Measurements from ENCODE around the gene EPB41L4B.
"Not testable (repeated sequence)": the region's sequence is repeated elsewhere in the genome, so short reads cannot be mapped to it uniquely, and the experiment has no call there.

EPB41L4B gene

DNA sequence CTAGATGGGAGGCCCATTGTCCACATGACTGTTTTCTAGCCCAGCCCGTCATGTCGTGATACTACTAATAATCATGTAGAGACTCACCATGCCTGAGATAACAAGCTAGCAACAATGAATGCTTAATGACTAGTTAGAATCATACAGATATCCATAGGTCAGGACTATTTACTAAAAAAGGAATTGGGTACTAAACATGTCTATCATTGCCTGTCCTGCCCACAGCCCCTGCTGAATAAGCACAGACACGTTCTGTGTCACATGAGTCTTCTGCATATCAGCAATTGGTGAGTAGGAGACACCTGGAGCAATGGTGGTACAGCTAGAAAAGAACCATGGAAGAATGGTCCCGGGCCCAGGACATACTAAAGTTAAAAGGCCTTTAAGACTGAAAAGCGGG is 171.8 kb downstream of the EPB41L4B start:
- H3K9ac ChIP-seq (ENCODE audit: low read length): no peak overlapping the region
- no peaks in the 10 kb centered on the region for H3K36me3 ChIP-seq (ENCODE audit: control insufficient read depth, low read depth, low read length)
- no peaks in the 10 kb centered on the region for H3K27me3 ChIP-seq (ENCODE audit: control insufficient read depth, insufficient read depth, low read length)
- no peak overlapping the region for H3K4me3 ChIP-seq (ENCODE audit: low read length)
- H3K4me1 ChIP-seq (ENCODE audit: control insufficient read depth, low read depth, low read length): no peaks in the 10 kb centered on the region
- no peak overlapping the region for H3K27ac ChIP-seq (ENCODE audit: low read length)
- H3K9me3 ChIP-seq (ENCODE audit: control insufficient read depth, low read depth, low read length): peaks cover 7% of the 10 kb centered on the region

DNA sequence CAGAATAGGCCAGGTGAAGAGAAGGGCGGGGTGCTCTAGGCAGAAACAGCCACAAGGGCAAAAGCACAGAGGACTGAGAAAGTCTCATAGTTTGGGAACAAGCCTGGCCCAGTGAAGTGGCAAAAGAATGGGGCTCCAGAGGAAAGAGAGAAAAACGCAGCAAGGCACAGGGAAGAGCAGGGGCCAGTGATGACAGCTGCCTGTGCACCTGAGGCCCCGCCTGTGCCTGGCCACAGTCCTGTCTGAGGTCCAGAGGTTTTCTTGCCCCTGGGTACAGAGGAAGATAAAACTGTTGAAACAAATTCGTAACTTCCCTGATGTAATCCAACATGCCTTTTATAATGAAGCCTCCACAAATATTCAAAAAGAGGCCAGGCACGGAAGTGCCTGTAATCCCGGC is 175.8 kb downstream of the EPB41L4B start:
- Histone ChIP-seq H3K9me3 (ENCODE audit: control insufficient read depth, low read depth, low read length) (no peaks in the 10 kb centered on the region), H3K4me1 (ENCODE audit: control insufficient read depth, low read depth, low read length) (no peaks in the 10 kb centered on the region), H3K36me3 (ENCODE audit: control insufficient read depth, low read depth, low read length) (no peaks in the 10 kb centered on the region), H3K27me3 (ENCODE audit: control insufficient read depth, insufficient read depth, low read length) (no peaks in the 10 kb centered on the region), H3K27ac (ENCODE audit: low read length) (no peak overlapping the region), H3K4me3 (ENCODE audit: low read length) (no peak overlapping the region), H3K9ac (ENCODE audit: low read length) (no peak overlapping the region)

DNA sequence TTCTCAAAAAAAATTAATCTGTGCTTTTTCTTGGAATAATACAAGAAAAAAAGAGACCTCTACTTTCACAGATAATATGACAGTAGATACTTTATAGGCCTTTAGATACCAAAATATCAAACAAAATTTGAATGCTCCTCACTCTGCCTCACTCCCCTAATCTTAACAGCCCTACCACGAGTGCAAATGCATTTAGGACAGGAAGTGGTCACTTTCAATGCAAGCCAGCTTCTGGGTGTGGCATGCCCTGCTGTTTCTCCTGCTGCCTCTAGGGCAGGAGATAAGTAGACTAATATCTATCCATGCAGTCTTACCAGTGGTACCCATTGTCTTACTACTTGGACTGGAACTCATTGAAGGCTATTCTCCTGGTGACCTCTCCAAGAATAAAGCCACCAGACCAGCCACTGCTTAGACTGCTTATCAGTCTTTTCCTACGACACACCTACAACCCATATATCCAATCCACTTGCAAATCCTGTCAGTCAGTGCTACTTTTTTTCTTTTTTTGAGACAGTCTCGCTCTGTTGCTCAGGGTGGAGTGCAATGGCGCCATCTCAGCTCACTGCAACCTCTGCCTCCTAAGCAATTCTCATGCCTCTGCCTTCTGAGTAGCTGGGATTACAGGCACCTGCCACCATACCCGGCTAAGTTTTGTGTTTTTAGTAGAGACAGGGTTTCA is 176.8 kb downstream of the EPB41L4B start:
- Histone ChIP-seq H3K36me3 (ENCODE audit: control insufficient read depth, low read depth, low read length) (no peaks in the 10 kb centered on the region), H3K9me3 (ENCODE audit: control insufficient read depth, low read depth, low read length) (no peaks in the 10 kb centered on the region), H3K9ac (ENCODE audit: low read length) (no peak overlapping the region), H3K27me3 (ENCODE audit: control insufficient read depth, insufficient read depth, low read length) (no peaks in the 10 kb centered on the region), H3K4me3 (ENCODE audit: low read length) (no peak overlapping the region), H3K4me1 (ENCODE audit: control insufficient read depth, low read depth, low read length) (no peaks in the 10 kb centered on the region), H3K27ac (ENCODE audit: low read length) (no peak overlapping the region)

DNA sequence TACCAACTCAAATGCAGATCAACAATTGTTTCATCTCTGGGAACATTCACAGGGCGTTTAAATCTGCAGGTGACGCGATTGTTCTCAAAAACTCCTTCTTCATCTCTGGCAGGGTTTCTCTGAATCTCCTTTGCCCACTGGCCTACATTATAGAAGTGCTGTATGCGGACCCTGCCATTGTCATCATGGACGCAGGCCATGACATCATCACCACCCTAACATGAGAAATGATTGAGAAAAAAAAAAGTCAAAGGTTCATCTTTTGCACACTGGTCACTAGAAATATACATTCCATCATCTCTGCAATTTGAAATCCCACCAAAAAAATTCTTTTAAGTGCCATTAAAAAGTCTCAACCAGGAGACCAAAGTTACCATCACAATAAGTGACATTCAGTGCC is 179.5 kb downstream of the EPB41L4B start:
- no peaks in the 10 kb centered on the region for H3K27me3 ChIP-seq (ENCODE audit: control insufficient read depth, insufficient read depth, low read length)
- no peak overlapping the region for H3K9ac ChIP-seq (ENCODE audit: low read length)
- H3K27ac ChIP-seq (ENCODE audit: low read length): no peak overlapping the region
- no peaks in the 10 kb centered on the region for H3K36me3 ChIP-seq (ENCODE audit: control insufficient read depth, low read depth, low read length)
- H3K4me3 ChIP-seq (ENCODE audit: low read length): no peak overlapping the region
- no peaks in the 10 kb centered on the region for H3K9me3 ChIP-seq (ENCODE audit: control insufficient read depth, low read depth, low read length)
- H3K4me1 ChIP-seq (ENCODE audit: control insufficient read depth, low read depth, low read length): no peaks in the 10 kb centered on the region

DNA sequence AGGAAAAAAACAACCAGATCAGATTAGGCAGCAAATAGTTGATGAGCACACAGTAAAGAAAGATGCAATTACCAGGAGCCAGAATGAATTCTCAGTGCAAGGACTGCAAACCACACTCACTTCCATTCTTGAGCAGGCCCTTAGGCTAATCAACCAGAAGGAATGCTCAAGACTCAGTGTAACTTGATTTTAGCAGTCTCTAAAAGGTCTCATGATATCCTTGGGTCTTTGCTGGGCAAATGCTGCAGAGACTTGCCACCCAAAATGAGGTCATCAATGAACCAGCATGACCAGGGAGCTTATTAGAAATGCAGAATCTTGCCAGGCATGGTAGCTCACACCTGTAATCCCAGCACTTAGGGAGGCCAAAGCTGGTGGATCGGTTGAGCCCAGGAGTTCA is 181.0 kb downstream of the EPB41L4B start:
- H3K4me3 ChIP-seq (ENCODE audit: low read length): no peak overlapping the region
- no peaks in the 10 kb centered on the region for H3K36me3 ChIP-seq (ENCODE audit: control insufficient read depth, low read depth, low read length)
- H3K4me1 ChIP-seq (ENCODE audit: control insufficient read depth, low read depth, low read length): no peaks in the 10 kb centered on the region
- no peaks in the 10 kb centered on the region for H3K27me3 ChIP-seq (ENCODE audit: control insufficient read depth, insufficient read depth, low read length)
- no peaks in the 10 kb centered on the region for H3K9me3 ChIP-seq (ENCODE audit: control insufficient read depth, low read depth, low read length)
- no peak overlapping the region for H3K27ac ChIP-seq (ENCODE audit: low read length)
- no peak overlapping the region for H3K9ac ChIP-seq (ENCODE audit: low read length)

DNA sequence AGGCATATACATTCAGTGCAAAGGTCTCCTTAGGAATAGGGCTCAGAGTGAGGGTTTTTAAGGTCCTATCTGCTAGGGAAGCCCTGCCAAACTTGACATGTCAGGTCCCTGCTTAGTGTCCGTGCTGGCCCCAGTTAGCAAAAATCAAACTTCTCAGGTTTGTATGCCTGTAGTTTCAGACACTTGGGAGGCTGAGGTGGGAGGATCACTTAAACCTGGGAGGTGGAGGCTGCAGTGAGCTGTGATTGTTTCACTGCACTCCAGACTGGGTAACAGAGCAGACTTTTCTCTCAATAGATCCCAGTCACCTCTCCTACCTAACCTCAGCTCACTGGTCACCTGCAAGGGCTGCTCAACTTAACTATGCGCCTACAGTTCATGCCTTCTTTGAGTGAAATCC is 182.4 kb downstream of the EPB41L4B start:
- Histone ChIP-seq H3K36me3 (ENCODE audit: control insufficient read depth, low read depth, low read length) (no peaks in the 10 kb centered on the region), H3K9ac (ENCODE audit: low read length) (no peak overlapping the region), H3K9me3 (ENCODE audit: control insufficient read depth, low read depth, low read length) (no peaks in the 10 kb centered on the region), H3K27ac (ENCODE audit: low read length) (no peak overlapping the region), H3K4me1 (ENCODE audit: control insufficient read depth, low read depth, low read length) (no peaks in the 10 kb centered on the region), H3K27me3 (ENCODE audit: control insufficient read depth, insufficient read depth, low read length) (no peaks in the 10 kb centered on the region), H3K4me3 (ENCODE audit: low read length) (no peak overlapping the region)

DNA sequence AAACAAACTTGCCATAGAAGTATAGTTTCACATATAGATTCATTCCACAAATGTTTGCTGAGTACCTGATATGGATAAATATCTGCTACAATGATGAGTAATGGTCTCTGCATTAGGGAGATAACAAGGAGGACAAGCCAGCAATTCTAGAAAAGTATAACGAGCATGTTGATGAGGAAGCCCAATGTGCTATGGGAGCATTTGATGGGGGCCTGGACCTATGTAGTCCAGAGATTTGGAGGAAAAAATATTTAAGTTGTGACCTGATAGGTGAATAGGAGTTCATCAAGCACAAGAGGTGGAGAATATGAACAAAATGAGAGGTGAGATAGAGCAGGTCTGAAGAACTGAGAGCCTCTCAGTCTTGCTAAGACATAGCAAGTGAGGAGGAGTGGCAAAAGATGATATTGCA is 186.7 kb downstream of the EPB41L4B start:
- no peaks in the 10 kb centered on the region for H3K27me3 ChIP-seq (ENCODE audit: control insufficient read depth, insufficient read depth, low read length)
- no peaks in the 10 kb centered on the region for H3K36me3 ChIP-seq (ENCODE audit: control insufficient read depth, low read depth, low read length)
- no peaks in the 10 kb centered on the region for H3K4me1 ChIP-seq (ENCODE audit: control insufficient read depth, low read depth, low read length)
- H3K4me3 ChIP-seq (ENCODE audit: low read length): no peak overlapping the region
- H3K9me3 ChIP-seq (ENCODE audit: control insufficient read depth, low read depth, low read length): no peaks in the 10 kb centered on the region
- no peak overlapping the region for H3K9ac ChIP-seq (ENCODE audit: low read length)
- no peak overlapping the region for H3K27ac ChIP-seq (ENCODE audit: low read length)

DNA sequence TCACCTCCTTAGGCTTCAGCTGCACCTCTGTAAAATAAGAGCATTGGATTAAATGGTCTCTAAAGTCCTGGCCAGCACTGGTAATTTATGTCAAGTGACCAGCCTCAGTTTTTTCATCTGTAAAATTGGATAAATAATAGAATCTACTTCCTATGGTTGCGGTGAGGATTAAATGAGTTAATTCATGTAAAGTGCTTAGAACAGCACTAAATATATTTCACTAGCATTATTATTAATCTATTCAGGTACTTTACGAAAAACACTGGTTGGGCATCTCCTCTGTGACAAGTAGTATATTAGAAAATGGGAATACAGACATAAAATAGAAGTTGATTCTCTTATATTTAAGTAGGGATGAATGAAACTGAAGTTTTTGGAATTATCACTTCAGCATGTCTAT is 187.3 kb downstream of the EPB41L4B start:
- Histone ChIP-seq H3K36me3 (ENCODE audit: control insufficient read depth, low read depth, low read length) (no peaks in the 10 kb centered on the region), H3K9ac (ENCODE audit: low read length) (no peak overlapping the region), H3K4me3 (ENCODE audit: low read length) (no peak overlapping the region), H3K9me3 (ENCODE audit: control insufficient read depth, low read depth, low read length) (no peaks in the 10 kb centered on the region), H3K27ac (ENCODE audit: low read length) (no peak overlapping the region), H3K27me3 (ENCODE audit: control insufficient read depth, insufficient read depth, low read length) (no peaks in the 10 kb centered on the region), H3K4me1 (ENCODE audit: control insufficient read depth, low read depth, low read length) (no peaks in the 10 kb centered on the region)

DNA sequence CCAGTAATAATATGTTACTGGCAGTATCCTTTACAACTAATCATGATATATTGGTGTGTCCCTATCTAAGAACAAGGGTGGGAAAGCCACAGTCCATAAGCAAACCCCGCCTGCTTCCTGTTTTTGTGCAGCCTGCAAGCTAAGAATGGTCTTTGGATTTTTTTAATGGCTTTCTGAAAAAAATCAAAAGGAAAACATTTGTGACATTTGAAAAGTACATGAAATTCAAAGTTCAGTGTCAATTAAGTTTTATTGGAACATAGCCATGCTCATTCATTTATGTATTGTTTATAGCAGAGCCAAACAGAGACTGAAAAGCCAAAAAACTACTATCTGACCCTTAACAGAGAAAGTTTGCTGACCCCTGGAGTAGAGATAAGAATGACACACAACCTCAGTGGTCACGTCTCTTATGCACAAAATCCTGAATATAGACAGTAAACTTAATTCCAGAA is 188.3 kb downstream of the EPB41L4B start:
- no peaks in the 10 kb centered on the region for H3K27me3 ChIP-seq (ENCODE audit: control insufficient read depth, insufficient read depth, low read length)
- H3K4me3 ChIP-seq (ENCODE audit: low read length): no peak overlapping the region
- no peak overlapping the region for H3K9ac ChIP-seq (ENCODE audit: low read length)
- H3K9me3 ChIP-seq (ENCODE audit: control insufficient read depth, low read depth, low read length): no peaks in the 10 kb centered on the region
- H3K4me1 ChIP-seq (ENCODE audit: control insufficient read depth, low read depth, low read length): no peaks in the 10 kb centered on the region
- H3K36me3 ChIP-seq (ENCODE audit: control insufficient read depth, low read depth, low read length): no peaks in the 10 kb centered on the region
- H3K27ac ChIP-seq (ENCODE audit: low read length): no peak overlapping the region

DNA sequence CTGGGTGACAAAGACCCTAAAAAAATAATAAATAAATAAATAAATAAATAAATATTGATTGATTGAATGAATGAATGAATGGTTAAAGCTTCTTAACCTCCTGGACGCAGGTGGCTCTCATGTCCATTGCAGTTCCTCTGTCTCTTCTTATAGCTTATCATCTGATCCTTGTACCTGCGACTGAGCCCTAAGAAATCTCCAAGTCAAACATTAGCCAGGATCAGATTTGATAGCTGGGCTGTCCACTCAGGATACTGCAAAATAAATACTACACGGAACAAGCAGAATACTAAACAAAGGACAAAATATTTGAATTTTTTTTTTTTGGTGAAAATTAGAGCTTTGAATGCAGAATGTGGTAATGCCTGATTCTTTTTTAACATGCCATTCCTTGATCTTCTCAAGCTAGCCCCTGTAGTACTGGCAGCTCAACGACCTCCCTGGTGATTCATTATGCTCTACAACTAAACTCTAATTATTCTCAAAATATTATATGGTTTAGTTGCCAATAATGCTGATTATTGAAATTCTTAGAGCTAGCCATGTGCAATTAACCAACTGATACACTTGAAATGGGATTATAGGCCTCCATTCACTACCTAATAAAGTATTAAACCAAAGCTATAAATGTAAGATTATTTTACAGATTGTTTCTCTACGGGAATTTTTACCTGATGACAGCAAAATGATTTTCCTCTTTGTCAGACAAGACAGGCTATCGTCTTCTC is 191.2 kb downstream of the EPB41L4B start:
- no peaks in the 10 kb centered on the region for H3K9me3 ChIP-seq (ENCODE audit: control insufficient read depth, low read depth, low read length)
- H3K27me3 ChIP-seq (ENCODE audit: control insufficient read depth, insufficient read depth, low read length): no peaks in the 10 kb centered on the region
- no peaks in the 10 kb centered on the region for H3K36me3 ChIP-seq (ENCODE audit: control insufficient read depth, low read depth, low read length)
- H3K9ac ChIP-seq (ENCODE audit: low read length): no peak overlapping the region
- H3K4me1 ChIP-seq (ENCODE audit: control insufficient read depth, low read depth, low read length): no peaks in the 10 kb centered on the region
- H3K4me3 ChIP-seq (ENCODE audit: low read length): no peak overlapping the region
- no peak overlapping the region for H3K27ac ChIP-seq (ENCODE audit: low read length)

DNA sequence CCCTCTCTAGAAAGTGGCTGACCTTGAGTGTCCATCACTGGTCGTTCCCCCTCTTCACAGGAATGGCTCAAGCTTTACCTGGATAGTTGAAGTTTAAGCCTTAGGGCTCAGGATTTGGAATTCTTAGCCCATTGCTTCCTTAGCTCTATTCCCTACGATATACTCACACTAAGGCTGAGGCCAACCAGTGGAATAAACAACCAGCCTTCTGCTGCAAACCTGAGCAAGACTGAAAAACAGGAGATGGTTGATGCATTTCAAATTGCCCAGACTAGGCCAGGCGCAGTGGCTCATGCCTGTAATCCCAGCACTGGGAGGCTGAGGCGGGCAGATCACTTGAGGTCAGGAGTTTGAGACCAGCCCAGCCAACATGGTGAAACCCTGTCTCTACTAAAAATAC is 194.2 kb downstream of the EPB41L4B start:
- H3K27ac ChIP-seq (ENCODE audit: low read length); H3K27me3 ChIP-seq (ENCODE audit: control insufficient read depth, insufficient read depth, low read length); H3K9me3 ChIP-seq (ENCODE audit: control insufficient read depth, low read depth, low read length); H3K36me3 ChIP-seq (ENCODE audit: control insufficient read depth, low read depth, low read length); H3K9ac ChIP-seq (ENCODE audit: low read length); H3K4me1 ChIP-seq (ENCODE audit: control insufficient read depth, low read depth, low read length); H3K4me3 ChIP-seq (ENCODE audit: low read length): not testable (repeated sequence)

DNA sequence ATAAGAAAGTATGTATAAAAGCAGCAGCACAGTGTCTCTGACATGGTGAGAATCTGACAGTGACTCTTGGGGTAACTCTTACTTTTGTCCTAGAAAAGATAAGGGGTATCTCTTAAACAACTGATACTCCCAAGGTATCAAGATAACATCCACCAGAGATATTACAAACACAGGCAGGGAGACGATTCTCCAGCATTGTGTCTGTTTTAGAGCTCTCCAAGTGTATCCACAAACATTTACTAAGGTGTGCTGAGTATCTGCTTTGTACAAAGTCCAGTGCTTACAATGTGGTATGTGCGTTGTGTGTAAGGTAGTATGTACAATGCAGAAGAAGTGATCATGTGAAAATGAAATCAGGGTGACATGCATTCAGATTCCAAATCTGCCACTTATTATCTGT is 196.7 kb downstream of the EPB41L4B start:
- Histone ChIP-seq H3K4me1 (ENCODE audit: control insufficient read depth, low read depth, low read length) (peaks cover 14% of the 10 kb centered on the region), H3K27me3 (ENCODE audit: control insufficient read depth, insufficient read depth, low read length) (no peaks in the 10 kb centered on the region), H3K4me3 (ENCODE audit: low read length) (no peak overlapping the region), H3K36me3 (ENCODE audit: control insufficient read depth, low read depth, low read length) (no peaks in the 10 kb centered on the region), H3K9ac (ENCODE audit: low read length) (no peak overlapping the region), H3K9me3 (ENCODE audit: control insufficient read depth, low read depth, low read length) (no peaks in the 10 kb centered on the region), H3K27ac (ENCODE audit: low read length) (no peak overlapping the region)
